Gastrocnemius medialis (tissue), 4 donors: Measurements from ENCODE around the gene ZEB1.

Experiments used
- CTCF ChIP-seq, 5 experiments: fragments of 450-650 bp in 3 of 5; fragments of 200-600 bp in 2 of 5; sonication (generic) in 2 of 5; IDR thresholded peaks in 4 of 5; conservative IDR thresholded peaks in 1 of 5; 1 replicate in 4 of 5; 2 replicates in 1 of 5; pipeline ENCODE4 v1.5.1; 2016 to 2019; ENCODE audit warnings: antibody characterized with exemption in 5 of 5, mild to moderate bottlenecking in 3 of 5, moderate library complexity in 3 of 5
- POLR2A ChIP-seq, 2 donors: fragments of 450-650 bp; IDR thresholded peaks; one replicate each; pipeline ENCODE4 v1.6.1; 2017; ENCODE audit warnings: antibody characterized with exemption in 2 of 2, mild to moderate bottlenecking in 2 of 2, moderate library complexity in 2 of 2

- no peak for TF ChIP-seq CTCF (IDR thresholded peaks at IDR 0.05 in 4 of 5, conservative IDR thresholded peaks at IDR 0.05 in 1 of 5)
- TF ChIP-seq POLR2A (IDR thresholded peaks at IDR 0.05) = no peak
Observed at GRCh38 chr10:31475519-31475918, 156.5 kb downstream of the ZEB1 start.
